Adrenal gland (tissue), 5 donors: ENCODE data around the gene PSMD5.

ENCODE experiments used
- POLR2A ChIP-seq, 2 donors: fragments of 450-650 bp; IDR thresholded peaks; one replicate each; pipeline ENCODE4 v1.6.1; 2017; ENCODE audit warnings: antibody characterized with exemption in 2 of 2, mild to moderate bottlenecking in 2 of 2, moderate library complexity in 1 of 2
- TF ChIP-seq, protein P1 (sequence below), 6 experiments: fragments of 450-650 bp in 4 of 6; fragments of 200-600 bp in 2 of 6; sonication (generic) in 1 of 6; IDR thresholded peaks; 1 replicate in 5 of 6; 2 replicates in 1 of 6; pipeline versions ENCODE4 v1.5.1 to v1.8.0; 2016 to 2021; ENCODE audit warnings: antibody characterized with exemption in 6 of 6, mild to moderate bottlenecking in 2 of 6, moderate library complexity in 1 of 6
- donor health status: DM: no; HTN: no; CAD: no.

DNA sequence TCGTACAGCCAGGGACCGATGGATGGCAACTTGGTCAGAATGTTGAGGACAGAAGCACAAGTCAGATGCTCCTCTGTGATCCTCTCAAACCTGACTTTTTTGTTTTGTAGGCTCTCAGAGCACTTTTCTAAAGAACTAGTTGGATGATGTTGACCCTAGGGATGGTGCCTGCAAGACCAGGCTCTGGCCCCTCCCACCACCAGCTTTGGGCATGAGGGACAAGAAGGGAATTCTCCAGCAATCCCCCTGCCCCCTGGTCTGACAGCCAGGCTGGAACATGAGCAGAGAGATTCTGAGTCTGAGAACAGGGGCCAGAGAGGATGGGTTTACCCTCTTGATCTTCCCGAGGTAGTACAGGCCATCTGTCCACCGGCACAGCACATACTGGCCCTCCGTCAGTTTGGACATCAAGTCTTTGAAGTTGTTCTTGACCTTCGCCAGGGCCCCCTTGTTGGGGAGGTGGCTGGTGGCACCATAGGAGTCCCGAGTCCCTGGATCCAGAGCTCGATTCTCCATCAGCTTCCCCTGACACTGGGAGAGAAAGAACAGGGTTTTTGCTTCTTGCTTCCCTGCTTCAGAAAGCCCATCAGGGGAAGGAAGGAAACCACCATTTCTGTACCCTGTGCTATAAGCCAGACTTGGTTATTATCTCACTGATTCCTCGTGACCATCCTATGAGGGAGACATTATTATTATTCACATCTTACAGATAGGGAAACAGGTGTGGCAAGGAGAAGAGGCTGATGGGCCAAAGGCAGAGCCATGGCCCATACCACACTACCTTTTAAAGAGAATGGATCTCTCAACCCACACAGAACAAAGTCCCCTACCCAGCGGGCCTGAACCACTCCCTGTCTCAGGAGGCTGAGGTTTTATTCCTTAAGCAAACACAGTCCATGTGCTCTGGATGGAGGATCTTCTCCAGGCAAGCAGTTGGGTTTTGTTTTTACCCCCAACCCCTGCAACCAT lies 31.8 kb upstream of the PSMD5 start:
- TF ChIP-seq, protein P1, sequence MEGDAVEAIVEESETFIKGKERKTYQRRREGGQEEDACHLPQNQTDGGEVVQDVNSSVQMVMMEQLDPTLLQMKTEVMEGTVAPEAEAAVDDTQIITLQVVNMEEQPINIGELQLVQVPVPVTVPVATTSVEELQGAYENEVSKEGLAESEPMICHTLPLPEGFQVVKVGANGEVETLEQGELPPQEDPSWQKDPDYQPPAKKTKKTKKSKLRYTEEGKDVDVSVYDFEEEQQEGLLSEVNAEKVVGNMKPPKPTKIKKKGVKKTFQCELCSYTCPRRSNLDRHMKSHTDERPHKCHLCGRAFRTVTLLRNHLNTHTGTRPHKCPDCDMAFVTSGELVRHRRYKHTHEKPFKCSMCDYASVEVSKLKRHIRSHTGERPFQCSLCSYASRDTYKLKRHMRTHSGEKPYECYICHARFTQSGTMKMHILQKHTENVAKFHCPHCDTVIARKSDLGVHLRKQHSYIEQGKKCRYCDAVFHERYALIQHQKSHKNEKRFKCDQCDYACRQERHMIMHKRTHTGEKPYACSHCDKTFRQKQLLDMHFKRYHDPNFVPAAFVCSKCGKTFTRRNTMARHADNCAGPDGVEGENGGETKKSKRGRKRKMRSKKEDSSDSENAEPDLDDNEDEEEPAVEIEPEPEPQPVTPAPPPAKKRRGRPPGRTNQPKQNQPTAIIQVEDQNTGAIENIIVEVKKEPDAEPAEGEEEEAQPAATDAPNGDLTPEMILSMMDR (IDR thresholded peaks at IDR 0.05): no peak
- TF ChIP-seq POLR2A (IDR thresholded peaks at IDR 0.05): no peak
